Measurements from ENCODE around the gene KHK.

Gene KHK

GRCh38 chr2:27123302-27124150 is 37.0 kb downstream of the KHK start, which contains the start of gene ABHD1:
Gene ABHD1 (plus strand): TSS chr2:27123815. CDS start chr2:27123949, 134 bp downstream.
- in situ Hi-C loops (cut with MboI; ENCODE audit: low sequenced_read_pairs) = loop anchor here (25.0 kb wide), 1 partner anchor 164 kb away; the partner anchor contains the start of genes DNAJC5G and TRIM54

GRCh38 chr2:27125104-27125503 is 38.5 kb downstream of the KHK start:
- in situ Hi-C loops (cut with MboI; ENCODE audit: low sequenced_read_pairs) = no loop called here

DNA sequence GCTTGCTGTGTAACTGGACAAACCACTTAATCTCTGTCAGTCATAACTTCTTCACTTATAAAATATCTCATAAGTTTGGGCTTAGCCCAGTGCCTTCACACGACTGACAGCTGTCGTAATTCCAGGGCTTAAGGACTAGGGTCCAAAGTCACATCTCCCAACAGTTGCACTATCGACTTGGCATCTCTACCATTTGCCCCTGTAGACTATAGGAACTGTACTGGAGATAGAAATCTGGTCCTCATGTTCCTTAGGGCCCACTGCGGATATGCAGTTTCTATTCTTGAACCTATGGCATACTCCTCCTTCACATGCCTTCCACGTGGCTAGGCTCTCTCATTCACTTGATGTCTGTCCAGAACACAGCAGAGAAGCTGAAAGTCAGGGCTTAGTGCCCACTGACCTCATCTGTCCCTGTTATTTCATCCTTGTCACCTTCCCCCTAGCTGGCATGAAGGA is 39.7 kb downstream of the KHK start:
- in situ Hi-C loops (cut with MboI; ENCODE audit: low sequenced_read_pairs) = no loop called here

GRCh38 chr2:27127883-27128667 is 41.5 kb downstream of the KHK start:
- in situ Hi-C loops (cut with MboI; ENCODE audit: low sequenced_read_pairs) = no loop called here

GRCh38 chr2:27128668-27129571 is 42.3 kb downstream of the KHK start:
- in situ Hi-C loops (cut with MboI; ENCODE audit: low sequenced_read_pairs) = no loop called here

- in situ Hi-C loops (cut with MboI; ENCODE audit: low sequenced_read_pairs) = no loop called here
Measured at GRCh38 chr2:27130396-27130795, 43.8 kb downstream of the KHK start.

DNA sequence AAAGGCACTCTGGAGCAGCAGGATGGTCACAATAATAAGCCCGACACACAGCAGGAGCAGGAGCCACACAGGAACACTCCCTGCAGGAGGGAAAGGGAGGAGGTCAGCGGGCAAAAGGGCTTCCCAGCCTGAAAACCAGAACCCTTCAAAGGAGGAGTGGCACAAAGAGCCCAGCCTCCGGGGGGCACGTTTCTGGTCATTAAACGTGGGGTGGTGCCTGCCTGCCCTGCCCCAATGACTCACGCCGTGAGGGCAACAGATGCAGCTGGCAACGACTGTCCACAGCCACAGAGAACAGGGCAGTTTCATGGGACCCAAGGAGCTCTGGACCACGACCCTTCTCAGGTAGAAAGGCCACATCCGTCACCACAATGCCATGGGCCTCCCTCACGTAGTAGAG is 44.9 kb downstream of the KHK start:
- in situ Hi-C loops (cut with MboI; ENCODE audit: low sequenced_read_pairs) = no loop called here

DNA sequence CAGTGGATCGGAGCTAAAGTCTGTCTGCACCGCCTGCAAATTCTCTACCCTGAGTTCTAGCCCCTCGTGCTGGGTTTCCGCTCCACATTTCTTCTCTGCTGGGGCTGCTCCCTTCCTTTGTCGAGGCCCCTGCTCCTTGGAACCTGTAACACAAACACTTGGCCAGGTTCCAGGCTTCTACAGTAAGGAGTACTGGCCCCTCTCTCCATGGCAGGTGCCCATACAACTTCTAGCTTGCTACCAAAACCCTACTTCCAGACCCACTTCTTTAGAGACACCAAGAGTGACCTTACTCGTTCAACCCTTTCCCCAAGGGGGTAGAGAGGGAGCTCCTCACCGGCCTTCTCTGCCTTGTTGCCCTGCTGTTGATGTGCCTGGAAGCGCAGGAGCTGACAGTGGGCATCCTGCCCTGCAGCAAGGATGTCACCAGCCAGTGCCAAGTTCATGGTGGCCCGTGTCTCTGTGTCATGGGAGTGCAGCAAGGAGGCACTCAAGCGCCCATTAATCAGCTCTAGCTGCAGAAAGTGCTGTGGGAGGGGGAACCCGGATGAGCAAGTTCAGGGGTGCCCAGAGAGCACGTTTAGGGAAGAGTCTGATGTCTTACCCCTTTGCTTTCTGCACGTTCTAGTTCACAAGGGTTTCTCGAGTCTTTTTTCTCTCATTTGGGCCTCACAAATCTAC is 46.8 kb downstream of the KHK start:
- in situ Hi-C loops (cut with MboI; ENCODE audit: low sequenced_read_pairs) = no loop called here

DNA sequence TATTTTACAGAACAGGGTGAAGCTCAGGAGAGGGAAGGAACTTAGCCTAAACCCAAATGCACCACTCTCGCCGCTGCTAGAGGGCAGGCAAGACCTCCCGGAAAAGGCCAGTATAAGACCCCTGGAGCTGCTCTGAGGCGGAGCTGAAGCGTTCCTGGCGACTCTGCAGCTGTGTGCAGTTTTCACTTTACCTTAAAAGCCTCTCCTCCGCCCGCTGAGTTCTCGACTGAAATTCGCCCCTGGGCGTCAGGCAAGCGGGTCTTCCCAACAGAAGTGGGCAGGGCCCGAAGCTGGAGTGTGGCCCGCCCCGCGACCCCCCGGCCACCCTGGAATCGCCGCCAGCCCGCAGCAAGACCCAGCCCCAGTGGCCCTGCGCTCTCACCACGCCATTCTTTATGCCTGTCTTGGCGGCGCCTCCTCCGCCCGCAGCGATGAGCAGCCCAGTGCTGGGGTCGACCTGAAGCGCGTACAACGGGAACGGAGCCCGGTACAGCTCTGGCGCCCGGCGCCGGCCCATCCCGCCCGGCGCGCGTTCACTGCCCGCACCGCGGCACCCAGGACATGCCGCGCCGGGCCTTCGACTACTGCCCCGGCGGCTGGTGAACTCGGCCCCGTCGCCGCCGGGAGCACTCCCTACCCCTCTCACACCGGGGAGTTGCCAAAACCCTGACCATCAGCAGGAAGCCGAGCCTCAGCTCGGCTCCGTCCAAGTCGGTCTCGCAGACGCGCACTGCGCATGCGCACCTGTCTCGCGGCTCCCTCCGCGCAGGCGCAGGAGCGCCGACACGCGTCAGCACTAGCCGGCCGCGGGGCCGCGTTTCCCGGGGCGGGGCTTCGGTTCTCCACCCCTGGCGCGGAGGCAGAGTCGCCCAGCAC is 47.6 kb downstream of the KHK start, which contains the start of gene PREB:
PREB (minus strand) TSS at position 732 of the 876 bp plus-strand sequence; CDS start at position 517, 215 bp downstream.
- in situ Hi-C loops (cut with MboI; ENCODE audit: low sequenced_read_pairs) = no loop called here

DNA sequence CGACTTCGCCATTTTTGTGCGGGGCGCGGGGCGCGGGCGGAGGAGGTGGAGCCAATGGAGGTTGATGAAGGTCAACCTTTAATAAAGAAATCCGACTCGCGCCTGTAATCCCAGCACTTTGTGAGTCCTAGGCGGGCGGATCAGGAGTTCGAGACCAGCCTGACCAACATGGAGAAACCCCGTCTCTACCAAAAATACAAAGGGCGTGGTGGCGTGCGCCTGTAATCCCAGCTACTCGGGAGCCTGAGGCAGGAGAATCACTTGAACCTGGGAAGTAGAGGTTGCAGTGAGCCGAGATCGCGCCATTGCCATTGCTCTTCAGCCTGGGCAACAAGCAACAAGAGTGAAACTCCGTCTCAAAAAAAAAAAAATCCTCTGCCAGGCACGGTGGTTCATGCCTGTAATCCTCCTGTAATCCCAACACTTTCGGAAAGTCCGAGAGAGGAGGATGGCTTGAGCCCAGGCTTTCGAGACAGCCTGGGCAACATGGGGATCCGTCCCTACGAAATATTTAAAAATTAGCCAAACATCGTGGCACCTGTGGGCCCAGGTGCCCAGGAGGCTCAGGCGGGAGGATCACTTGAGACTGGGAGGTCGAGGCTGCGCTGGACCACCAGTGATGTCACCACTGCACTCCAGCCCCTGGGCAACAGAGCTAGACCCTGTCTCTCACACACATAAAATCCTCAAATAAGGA is 48.4 kb downstream of the KHK start:
- in situ Hi-C loops (cut with MboI; ENCODE audit: low sequenced_read_pairs) = no loop called here

DNA sequence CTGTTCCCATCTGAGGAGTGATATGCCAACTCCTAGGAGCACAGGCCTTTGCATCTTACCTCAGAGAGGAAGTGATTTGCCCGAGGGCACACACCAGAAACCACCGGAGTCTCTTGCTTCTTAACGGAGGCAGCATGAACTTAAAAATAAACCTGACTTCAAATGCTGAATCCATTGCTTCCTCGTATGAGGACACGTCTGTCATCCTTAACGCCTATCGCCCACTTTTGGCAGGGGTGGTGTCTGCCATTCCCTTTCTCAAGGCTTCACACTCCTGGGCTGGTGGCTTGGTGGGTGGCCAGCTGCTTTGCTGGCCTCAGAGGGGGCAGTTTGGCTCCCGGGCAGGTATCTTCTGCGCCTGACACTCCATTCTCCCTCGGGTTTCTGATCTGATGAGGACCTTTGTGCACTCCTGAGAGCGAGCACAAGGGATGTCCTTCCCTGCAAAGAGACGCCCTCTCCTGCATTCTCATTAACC is 48.9 kb downstream of the KHK start:
- in situ Hi-C loops (cut with MboI; ENCODE audit: low sequenced_read_pairs) = no loop called here

- in situ Hi-C loops (cut with MboI; ENCODE audit: low sequenced_read_pairs) = no loop called here
Measured at GRCh38 chr2:27136751-27137150, 50.2 kb downstream of the KHK start.

GRCh38 chr2:27137322-27137935 is 50.9 kb downstream of the KHK start:
- in situ Hi-C loops (cut with MboI; ENCODE audit: low sequenced_read_pairs) = no loop called here

- in situ Hi-C loops (cut with MboI; ENCODE audit: low sequenced_read_pairs) = no loop called here
Measured at GRCh38 chr2:27138111-27138510, 51.5 kb downstream of the KHK start.

- in situ Hi-C loops (cut with MboI; ENCODE audit: low sequenced_read_pairs) = no loop called here
Measured at GRCh38 chr2:27139310-27139709, 52.7 kb downstream of the KHK start, which contains the start of gene PRR30. Gene PRR30 (minus strand): TSS chr2:27139410. CDS start chr2:27138329, 1,081 bp downstream.

GRCh38 chr2:27143285-27143684 is 56.7 kb downstream of the KHK start:
- in situ Hi-C loops (cut with MboI; ENCODE audit: low sequenced_read_pairs) = no loop called here

- in situ Hi-C loops (cut with MboI; ENCODE audit: low sequenced_read_pairs) = no loop called here
Measured at GRCh38 chr2:27145682-27146081, 59.1 kb downstream of the KHK start.

DNA sequence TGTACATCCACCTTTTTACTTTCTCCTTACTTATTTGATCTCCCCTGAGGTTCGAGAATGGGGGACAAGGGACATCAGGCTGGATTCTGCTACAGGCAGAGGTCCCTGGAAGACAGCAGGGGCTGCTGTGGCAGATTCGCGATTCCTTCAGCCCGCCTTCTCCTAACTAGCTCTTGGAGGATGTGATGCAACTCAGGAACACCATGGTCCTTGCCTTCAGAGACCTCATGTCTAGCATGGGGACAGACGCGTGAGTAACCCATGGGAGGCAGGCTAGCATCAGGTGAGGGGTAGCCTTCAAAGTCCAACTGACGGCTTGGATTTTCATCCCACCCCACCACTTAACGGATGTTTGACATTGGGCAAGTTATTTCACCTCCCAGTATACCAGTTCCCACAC is 61.4 kb downstream of the KHK start:
- in situ Hi-C loops (cut with MboI; ENCODE audit: low sequenced_read_pairs) = no loop called here

All from HL-60/S4 treated with phorbol 12-myristate 13-acetate at 8.2 ng/mL for 4 days and 3 days (cell line).